Measurements from ENCODE around the gene NAGPA. TPM values are rescaled to one million over a fixed set of nuclear protein-coding genes. Genes with fewer than 3 reads are reported as not detected.

NAGPA gene
- total RNA-seq, 1 donor from 2014 or later: 18.0 TPM

DNA sequence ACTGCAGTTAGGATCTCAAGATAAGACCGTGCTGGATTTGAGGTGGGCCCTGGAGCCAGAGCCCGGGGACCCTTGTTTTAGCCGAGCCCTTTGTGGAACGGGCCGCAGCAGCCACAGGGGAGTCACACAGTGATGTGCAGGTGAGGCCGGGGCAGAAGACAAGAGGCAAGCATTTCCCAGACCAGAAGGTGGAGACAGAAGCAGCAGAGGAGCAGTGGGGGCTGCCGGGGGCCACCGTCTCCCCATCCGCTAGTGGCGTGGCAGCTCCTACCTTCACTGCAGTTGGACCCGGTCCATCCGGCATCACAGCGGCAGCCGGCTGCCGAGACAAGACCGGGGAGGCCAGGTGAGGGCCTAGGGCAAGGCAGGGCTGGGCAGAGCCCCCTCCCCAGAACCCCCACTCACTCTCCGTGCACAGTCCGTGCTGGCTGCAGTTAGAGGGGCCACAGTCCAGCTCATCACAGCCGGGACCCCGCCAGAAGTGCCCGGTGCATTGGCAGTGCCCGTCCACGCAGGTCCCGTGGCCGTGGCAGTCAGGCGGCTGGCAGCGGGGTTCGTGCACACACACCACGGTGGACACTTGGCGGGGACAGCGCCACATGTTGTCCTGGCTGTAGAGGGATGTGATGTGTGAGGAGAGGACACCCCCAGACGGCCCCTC lies 6.0 kb downstream of the NAGPA start:
- H3K27ac Mint-ChIP-seq: no peak overlapping the region
- DNase-seq (ENCODE audit: extremely low spot score, unreplicated experiment): no peak
- no peak overlapping the region for H3K4me3 Mint-ChIP-seq
- TF ChIP-seq, protein P1, sequence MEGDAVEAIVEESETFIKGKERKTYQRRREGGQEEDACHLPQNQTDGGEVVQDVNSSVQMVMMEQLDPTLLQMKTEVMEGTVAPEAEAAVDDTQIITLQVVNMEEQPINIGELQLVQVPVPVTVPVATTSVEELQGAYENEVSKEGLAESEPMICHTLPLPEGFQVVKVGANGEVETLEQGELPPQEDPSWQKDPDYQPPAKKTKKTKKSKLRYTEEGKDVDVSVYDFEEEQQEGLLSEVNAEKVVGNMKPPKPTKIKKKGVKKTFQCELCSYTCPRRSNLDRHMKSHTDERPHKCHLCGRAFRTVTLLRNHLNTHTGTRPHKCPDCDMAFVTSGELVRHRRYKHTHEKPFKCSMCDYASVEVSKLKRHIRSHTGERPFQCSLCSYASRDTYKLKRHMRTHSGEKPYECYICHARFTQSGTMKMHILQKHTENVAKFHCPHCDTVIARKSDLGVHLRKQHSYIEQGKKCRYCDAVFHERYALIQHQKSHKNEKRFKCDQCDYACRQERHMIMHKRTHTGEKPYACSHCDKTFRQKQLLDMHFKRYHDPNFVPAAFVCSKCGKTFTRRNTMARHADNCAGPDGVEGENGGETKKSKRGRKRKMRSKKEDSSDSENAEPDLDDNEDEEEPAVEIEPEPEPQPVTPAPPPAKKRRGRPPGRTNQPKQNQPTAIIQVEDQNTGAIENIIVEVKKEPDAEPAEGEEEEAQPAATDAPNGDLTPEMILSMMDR (conservative IDR thresholded peaks at IDR 0.05): no peak
- H3K36me3 Mint-ChIP-seq: no peaks in the 10 kb centered on the region
- H3K27me3 Mint-ChIP-seq: no peaks in the 10 kb centered on the region
- H3K4me1 Mint-ChIP-seq (ENCODE audit: unreplicated experiment): peaks cover 2% of the 10 kb centered on the region
- H3K9me3 Mint-ChIP-seq: no peaks in the 10 kb centered on the region

DNA sequence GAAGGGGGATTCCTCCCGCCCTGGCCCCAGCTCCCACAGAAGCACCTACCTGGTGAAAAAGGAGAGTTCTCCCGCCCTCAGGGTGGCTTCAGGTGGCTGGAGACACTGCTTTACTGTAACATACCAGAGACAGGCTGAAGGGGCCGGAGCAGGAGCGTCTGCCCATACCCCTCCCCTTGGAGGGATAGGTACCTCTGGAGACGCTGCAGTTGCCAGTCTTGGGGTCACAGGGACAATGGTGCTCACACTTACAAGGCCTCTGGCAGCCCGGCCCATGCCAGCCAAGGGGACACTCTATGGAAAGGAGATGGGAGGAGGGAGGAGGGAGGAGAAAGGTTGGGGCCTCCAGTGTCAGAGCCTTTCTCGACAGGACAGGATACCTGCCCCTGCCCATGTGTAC lies 6.6 kb downstream of the NAGPA start:
- no peak overlapping the region for H3K4me3 Mint-ChIP-seq
- H3K36me3 Mint-ChIP-seq: no peaks in the 10 kb centered on the region
- H3K9me3 Mint-ChIP-seq: no peaks in the 10 kb centered on the region
- H3K27me3 Mint-ChIP-seq: no peaks in the 10 kb centered on the region
- H3K27ac Mint-ChIP-seq: no peak overlapping the region
- TF ChIP-seq, protein P1 (conservative IDR thresholded peaks at IDR 0.05): no peak
- DNase-seq (ENCODE audit: extremely low spot score, unreplicated experiment): no peak
- H3K4me1 Mint-ChIP-seq (ENCODE audit: unreplicated experiment): no peaks in the 10 kb centered on the region

DNA sequence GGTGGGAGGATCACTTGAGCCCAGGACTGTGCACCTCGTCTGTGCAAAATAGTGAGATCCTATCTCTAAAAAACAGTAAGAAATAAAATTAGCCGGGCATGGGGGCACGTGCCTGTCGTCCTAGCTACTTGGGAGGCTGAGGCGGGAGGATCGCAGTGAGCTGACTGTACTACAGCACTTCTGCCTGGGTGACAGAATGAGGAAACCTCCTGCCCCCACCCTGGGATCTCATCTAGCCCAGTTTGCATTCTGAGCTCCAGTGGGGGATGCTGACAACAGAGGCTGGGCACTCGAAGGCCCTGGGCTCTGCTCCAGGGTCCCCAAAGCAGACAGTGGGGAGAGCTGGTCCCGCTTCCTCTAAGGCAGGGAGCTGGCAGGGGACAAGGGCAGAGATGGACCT lies 7.1 kb downstream of the NAGPA start:
- H3K9me3 Mint-ChIP-seq: no peaks in the 10 kb centered on the region
- TF ChIP-seq, protein P1 (conservative IDR thresholded peaks at IDR 0.05): no peak
- no peak overlapping the region for H3K27ac Mint-ChIP-seq
- H3K4me1 Mint-ChIP-seq (ENCODE audit: unreplicated experiment): no peaks in the 10 kb centered on the region
- DNase-seq (ENCODE audit: extremely low spot score, unreplicated experiment): no peak
- no peaks in the 10 kb centered on the region for H3K27me3 Mint-ChIP-seq
- no peaks in the 10 kb centered on the region for H3K36me3 Mint-ChIP-seq
- no peak overlapping the region for H3K4me3 Mint-ChIP-seq

DNA sequence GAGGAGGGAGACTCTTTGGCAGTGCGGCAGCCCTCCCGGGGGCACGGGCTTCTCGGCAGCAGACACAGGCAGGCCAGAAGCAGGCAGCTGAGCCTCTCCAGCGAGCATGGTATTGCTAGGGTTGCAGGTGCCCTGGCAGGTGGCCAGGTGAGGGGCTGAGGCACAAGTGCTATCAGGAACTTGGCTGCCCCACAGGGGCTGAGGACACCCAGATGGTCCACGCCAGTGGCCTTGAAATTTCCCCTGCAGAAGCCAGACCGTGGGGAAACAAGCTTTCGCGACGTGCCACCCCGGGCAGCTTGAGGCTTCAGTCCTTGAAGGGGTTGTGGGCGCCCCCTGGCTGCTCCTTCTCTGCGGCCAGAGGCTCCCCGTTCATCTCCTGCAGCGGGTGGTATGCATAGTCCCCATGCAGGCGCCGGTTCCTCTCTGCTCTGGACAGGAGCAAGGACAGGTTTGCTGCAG lies 8.5 kb downstream of the NAGPA start:
- Mint-ChIP-seq H3K27me3 (no peaks in the 10 kb centered on the region), H3K4me3 (no peak overlapping the region), H3K9me3 (no peaks in the 10 kb centered on the region), H3K4me1 (ENCODE audit: unreplicated experiment) (no peaks in the 10 kb centered on the region), H3K27ac (no peak overlapping the region), H3K36me3 (no peaks in the 10 kb centered on the region)
- no peak for DNase-seq (ENCODE audit: extremely low spot score, unreplicated experiment)
- TF ChIP-seq, protein P1 (conservative IDR thresholded peaks at IDR 0.05): peak; percentile 63

DNA sequence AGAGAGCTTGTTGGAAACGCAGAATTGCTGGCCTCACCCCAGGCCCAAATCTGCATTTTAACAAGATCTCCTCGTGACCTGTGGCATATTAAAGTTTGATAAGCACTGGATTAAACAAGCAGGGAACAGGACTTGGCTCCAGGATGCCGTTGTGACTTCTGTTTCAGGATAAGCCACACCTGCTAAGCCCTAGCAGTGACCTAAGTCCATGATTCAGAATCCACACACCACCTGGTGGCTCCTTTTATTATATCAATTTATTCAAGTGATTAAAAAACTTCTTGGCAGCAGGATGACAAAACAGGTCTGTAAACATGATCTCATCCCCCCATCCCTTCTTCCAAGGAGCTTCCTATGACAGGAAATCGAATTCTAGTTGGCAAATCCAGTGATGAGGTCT lies 9.1 kb downstream of the NAGPA start:
- Mint-ChIP-seq H3K4me1 (ENCODE audit: unreplicated experiment) (no peaks in the 10 kb centered on the region), H3K27me3 (peaks cover 3% of the 10 kb centered on the region), H3K36me3 (no peaks in the 10 kb centered on the region), H3K9me3 (no peaks in the 10 kb centered on the region), H3K4me3 (no peak overlapping the region), H3K27ac (no peak overlapping the region)
- DNase-seq (ENCODE audit: extremely low spot score, unreplicated experiment): no peak
- TF ChIP-seq, protein P1 (conservative IDR thresholded peaks at IDR 0.05): no peak
